Lower leg skin (tissue), 3 donors: ENCODE measurements around the gene ERVK3-1.

Source experiments
- CTCF ChIP-seq, 3 donors: fragments of 450-650 bp; IDR thresholded peaks; one replicate each; pipeline ENCODE4 v1.5.1; 2016; ENCODE audit warnings: antibody characterized with exemption in 3 of 3, mild to moderate bottlenecking in 3 of 3, moderate library complexity in 2 of 3
- POLR2A ChIP-seq, 2 donors: fragments of 450-650 bp; IDR thresholded peaks; one replicate each; pipeline ENCODE4 v1.6.1; 2016 to 2017; ENCODE audit warnings: antibody characterized with exemption in 2 of 2, mild to moderate bottlenecking in 1 of 2, moderate library complexity in 1 of 2

GRCh38 chr19:58325311-58326022, 20.3 kb downstream of the ERVK3-1 start:
- TF ChIP-seq CTCF (IDR thresholded peaks at IDR 0.05): no peak
- no peak for TF ChIP-seq POLR2A (IDR thresholded peaks at IDR 0.05)
